ENCODE measurements around the gene ENAH. TPM values are rescaled to one million over a fixed set of nuclear protein-coding genes. Genes with fewer than 3 reads are reported as not detected.

Gene ENAH
- total RNA-seq, 1 experiment from 2014 or later: 100 TPM

DNA sequence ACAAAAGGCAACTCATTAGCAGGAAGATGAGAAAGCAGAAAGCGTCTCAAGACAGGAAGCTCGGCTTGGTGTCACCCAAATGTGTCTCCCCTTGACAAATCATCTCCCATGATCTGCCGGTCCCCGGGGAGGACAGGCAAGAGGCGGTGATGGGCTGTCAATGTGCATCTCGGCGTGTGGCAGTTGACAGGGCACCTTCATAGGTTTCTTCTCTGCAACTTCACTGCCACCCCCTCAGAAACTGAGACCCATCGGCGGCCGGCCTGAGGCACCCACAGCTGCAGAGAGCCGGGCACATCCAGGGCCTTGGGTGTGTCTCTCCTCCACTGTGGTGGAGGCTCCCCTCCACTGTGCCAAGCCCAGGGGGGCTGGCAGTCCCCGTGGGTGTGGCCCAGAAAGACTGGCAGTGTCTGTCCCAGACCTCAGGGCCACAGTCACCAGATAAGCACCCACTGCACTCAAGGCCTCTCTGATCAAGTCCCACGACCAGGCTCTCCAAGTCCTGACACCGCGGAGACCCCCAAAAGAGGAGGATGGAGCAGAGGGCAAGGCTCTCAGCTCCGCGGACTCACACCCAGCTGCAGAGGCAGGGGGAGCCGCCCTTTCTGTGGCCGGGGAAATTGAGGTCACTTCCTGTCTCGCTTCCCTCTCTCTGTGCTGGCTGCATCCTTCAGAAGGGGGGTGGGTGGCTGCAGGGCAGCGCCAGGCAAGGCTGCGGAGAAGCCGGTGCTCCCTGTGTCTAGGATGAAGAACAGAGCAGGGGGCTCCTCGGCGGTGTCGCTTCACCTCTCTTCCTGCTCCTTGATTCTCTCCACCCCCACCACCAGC is 185.5 kb downstream of the ENAH start:
- Histone ChIP-seq H3K27me3 (ENCODE audit: insufficient read depth, low read length) (no peaks in the 10 kb centered on the region), H3K9ac (ENCODE audit: low read length) (no peak overlapping the region), H3K9me3 (ENCODE audit: control insufficient read depth in 1 of 2, insufficient read depth in 1 of 2, low read depth in 1 of 2, low read length in 2 of 2) (no peaks in the 10 kb centered on the region), H3K9me2 (ENCODE audit: insufficient read depth) (no peaks in the 10 kb centered on the region), H3K4me3 (replicated peaks in 1 of 2; ENCODE audit: low read depth in 1 of 2, low read length in 2 of 2) (no peak overlapping the region), H3K4me1 (ENCODE audit: control insufficient read depth in 1 of 2, insufficient read depth in 2 of 2, low read length in 2 of 2) (peaks cover 8 to 22% of the 10 kb centered on the region in 2 experiments; a peak in 3 of 4 replicates), H3K79me2 (ENCODE audit: insufficient read depth, low read length) (no peaks in the 10 kb centered on the region), H3K27ac (ENCODE audit: low read depth, low read length) (no peak overlapping the region), H3K4me2 (ENCODE audit: low read length) (no peak overlapping the region; the same call in 1 of the 2 replicates), H2AFZ (ENCODE audit: low read depth, low read length, poor library complexity, severe bottlenecking) (no peak overlapping the region), H4K20me1 (ENCODE audit: insufficient read depth) (no peaks in the 10 kb centered on the region), H3K36me3 (ENCODE audit: control insufficient read depth in 1 of 2, insufficient read depth in 2 of 2, low read length in 2 of 2) (no peaks in the 10 kb centered on the region)
- ChIA-PET CTCF (no interaction called here), POLR2A (no interaction called here), RAD21 (ENCODE audit: low non-redundant PET in 1 of 2, low total read pairs in 2 of 2, uncharacterized antibody in 2 of 2, unreplicated experiment in 2 of 2) (no interaction called here)
- no TSS peak for BruUV-seq (replicated peaks)
- DNase-seq (ENCODE audit: low read depth, low spot score) (no peak), ATAC-seq (no peak)
- TF ChIP-seq, protein P1, sequence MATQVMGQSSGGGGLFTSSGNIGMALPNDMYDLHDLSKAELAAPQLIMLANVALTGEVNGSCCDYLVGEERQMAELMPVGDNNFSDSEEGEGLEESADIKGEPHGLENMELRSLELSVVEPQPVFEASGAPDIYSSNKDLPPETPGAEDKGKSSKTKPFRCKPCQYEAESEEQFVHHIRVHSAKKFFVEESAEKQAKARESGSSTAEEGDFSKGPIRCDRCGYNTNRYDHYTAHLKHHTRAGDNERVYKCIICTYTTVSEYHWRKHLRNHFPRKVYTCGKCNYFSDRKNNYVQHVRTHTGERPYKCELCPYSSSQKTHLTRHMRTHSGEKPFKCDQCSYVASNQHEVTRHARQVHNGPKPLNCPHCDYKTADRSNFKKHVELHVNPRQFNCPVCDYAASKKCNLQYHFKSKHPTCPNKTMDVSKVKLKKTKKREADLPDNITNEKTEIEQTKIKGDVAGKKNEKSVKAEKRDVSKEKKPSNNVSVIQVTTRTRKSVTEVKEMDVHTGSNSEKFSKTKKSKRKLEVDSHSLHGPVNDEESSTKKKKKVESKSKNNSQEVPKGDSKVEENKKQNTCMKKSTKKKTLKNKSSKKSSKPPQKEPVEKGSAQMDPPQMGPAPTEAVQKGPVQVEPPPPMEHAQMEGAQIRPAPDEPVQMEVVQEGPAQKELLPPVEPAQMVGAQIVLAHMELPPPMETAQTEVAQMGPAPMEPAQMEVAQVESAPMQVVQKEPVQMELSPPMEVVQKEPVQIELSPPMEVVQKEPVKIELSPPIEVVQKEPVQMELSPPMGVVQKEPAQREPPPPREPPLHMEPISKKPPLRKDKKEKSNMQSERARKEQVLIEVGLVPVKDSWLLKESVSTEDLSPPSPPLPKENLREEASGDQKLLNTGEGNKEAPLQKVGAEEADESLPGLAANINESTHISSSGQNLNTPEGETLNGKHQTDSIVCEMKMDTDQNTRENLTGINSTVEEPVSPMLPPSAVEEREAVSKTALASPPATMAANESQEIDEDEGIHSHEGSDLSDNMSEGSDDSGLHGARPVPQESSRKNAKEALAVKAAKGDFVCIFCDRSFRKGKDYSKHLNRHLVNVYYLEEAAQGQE (IDR thresholded peaks at IDR 0.05; ENCODE audit: low read depth): no peak
- TF ChIP-seq ZFX (IDR thresholded peaks at IDR 0.05) (no peak), EZH2 (IDR thresholded peaks at IDR 0.05) (no peak), FOSL1 (IDR thresholded peaks at IDR 0.05; ENCODE audit: low read depth) (no peak), SP1 (IDR thresholded peaks at IDR 0.05; ENCODE audit: low read depth) (no peak), EGR1 (IDR thresholded peaks at IDR 0.05; ENCODE audit: low read depth) (no peak), POLR2A (IDR thresholded peaks at IDR 0.05; ENCODE audit: borderline replicate concordance, extremely low read depth, insufficient read depth, insufficient read length) (no peak), ZNF274 (IDR thresholded peaks at IDR 0.05; ENCODE audit: low read depth, low read length) (no peak), YY1 (IDR thresholded peaks at IDR 0.05; ENCODE audit: extremely low read depth, insufficient replicate concordance, low read depth, low read length) (no peak), TCF7L2 (IDR thresholded peaks at IDR 0.05; ENCODE audit: borderline replicate concordance, extremely low read depth, insufficient read depth, insufficient read length) (no peak), POLR2AphosphoS5 (IDR thresholded peaks at IDR 0.05; ENCODE audit: low read depth, low read length) (no peak), CBX3 (IDR thresholded peaks at IDR 0.05; ENCODE audit: low read depth) (no peak), RAD21 (IDR thresholded peaks at IDR 0.05; ENCODE audit: low read depth) (no peak)
- TF ChIP-seq, protein P2, sequence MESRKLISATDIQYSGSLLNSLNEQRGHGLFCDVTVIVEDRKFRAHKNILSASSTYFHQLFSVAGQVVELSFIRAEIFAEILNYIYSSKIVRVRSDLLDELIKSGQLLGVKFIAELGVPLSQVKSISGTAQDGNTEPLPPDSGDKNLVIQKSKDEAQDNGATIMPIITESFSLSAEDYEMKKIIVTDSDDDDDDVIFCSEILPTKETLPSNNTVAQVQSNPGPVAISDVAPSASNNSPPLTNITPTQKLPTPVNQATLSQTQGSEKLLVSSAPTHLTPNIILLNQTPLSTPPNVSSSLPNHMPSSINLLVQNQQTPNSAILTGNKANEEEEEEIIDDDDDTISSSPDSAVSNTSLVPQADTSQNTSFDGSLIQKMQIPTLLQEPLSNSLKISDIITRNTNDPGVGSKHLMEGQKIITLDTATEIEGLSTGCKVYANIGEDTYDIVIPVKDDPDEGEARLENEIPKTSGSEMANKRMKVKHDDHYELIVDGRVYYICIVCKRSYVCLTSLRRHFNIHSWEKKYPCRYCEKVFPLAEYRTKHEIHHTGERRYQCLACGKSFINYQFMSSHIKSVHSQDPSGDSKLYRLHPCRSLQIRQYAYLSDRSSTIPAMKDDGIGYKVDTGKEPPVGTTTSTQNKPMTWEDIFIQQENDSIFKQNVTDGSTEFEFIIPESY (IDR thresholded peaks at IDR 0.05; ENCODE audit: extremely low read depth, insufficient replicate concordance, low read length): no peak
- TF ChIP-seq, protein P3, sequence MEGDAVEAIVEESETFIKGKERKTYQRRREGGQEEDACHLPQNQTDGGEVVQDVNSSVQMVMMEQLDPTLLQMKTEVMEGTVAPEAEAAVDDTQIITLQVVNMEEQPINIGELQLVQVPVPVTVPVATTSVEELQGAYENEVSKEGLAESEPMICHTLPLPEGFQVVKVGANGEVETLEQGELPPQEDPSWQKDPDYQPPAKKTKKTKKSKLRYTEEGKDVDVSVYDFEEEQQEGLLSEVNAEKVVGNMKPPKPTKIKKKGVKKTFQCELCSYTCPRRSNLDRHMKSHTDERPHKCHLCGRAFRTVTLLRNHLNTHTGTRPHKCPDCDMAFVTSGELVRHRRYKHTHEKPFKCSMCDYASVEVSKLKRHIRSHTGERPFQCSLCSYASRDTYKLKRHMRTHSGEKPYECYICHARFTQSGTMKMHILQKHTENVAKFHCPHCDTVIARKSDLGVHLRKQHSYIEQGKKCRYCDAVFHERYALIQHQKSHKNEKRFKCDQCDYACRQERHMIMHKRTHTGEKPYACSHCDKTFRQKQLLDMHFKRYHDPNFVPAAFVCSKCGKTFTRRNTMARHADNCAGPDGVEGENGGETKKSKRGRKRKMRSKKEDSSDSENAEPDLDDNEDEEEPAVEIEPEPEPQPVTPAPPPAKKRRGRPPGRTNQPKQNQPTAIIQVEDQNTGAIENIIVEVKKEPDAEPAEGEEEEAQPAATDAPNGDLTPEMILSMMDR (IDR thresholded peaks at IDR 0.05 in 2 of 3, conservative IDR thresholded peaks at IDR 0.05 in 1 of 3; ENCODE audit: borderline replicate concordance in 1 of 3, insufficient read depth in 1 of 3, low read depth in 2 of 3, low read length in 2 of 3): no peak
- intact Hi-C loops (cut with micrococcal nuclease): no loop called here
